Umbilical cord (tissue), 2 donors: ENCODE results near the gene SPDYE3. TPM values are rescaled to one million over a fixed set of nuclear protein-coding genes. Genes with fewer than 3 reads are reported as not detected.
A peak's percentile ranks its signal among the peaks of the same experiment; 100 is the strongest.
"Not testable (repeated sequence)": the region's sequence is repeated elsewhere in the genome, so short reads cannot be mapped to it uniquely, and the experiment has no call there.

Experiments
- DNase-seq: peaks from one replicate; pipeline ENCODE4 v3.0.0-alpha.2; 2015; ENCODE audit warnings: low spot score
- total RNA-seq: library from RNA; depleted of rRNA; stranded (reverse); fragments of >200 nt; gene quantifications from one replicate; pipeline ENCODE4 v1.2.3, GENCODE V29; 2014; ENCODE audit warnings: low replicate concordance; ENCODE audit not compliant: insufficient read depth

Gene SPDYE3
- total RNA-seq, 1 donor from 2014 or later: 1.2 TPM

- DNase-seq: no peak
Measured at GRCh38 chr7:100349757-100350156, 42.3 kb downstream of the SPDYE3 start.

GRCh38 chr7:100351657-100352058, 44.2 kb downstream of the SPDYE3 start:
- no peak for DNase-seq

- not testable (repeated sequence) for DNase-seq
Measured at GRCh38 chr7:100352230-100352781, 44.8 kb downstream of the SPDYE3 start.

- DNase-seq: no peak
Measured at GRCh38 chr7:100352984-100353684, 45.6 kb downstream of the SPDYE3 start.

- no peak for DNase-seq
Measured at GRCh38 chr7:100353685-100354330, 46.3 kb downstream of the SPDYE3 start.

- DNase-seq: no peak
Measured at GRCh38 chr7:100356416-100357068, 49.0 kb downstream of the SPDYE3 start.

- DNase-seq: no peak
Measured at GRCh38 chr7:100357131-100357561, 49.6 kb downstream of the SPDYE3 start.

GRCh38 chr7:100358027-100358856, 50.7 kb downstream of the SPDYE3 start, which contains the start of gene PILRB:
Gene PILRB, plus strand, starts transcription at chr7:100358117. Its CDS starts 186 bp downstream, at chr7:100358303.
- no peak for DNase-seq

GRCh38 chr7:100358857-100359212, 51.3 kb downstream of the SPDYE3 start:
- DNase-seq: no peak

GRCh38 chr7:100360135-100360854, 52.8 kb downstream of the SPDYE3 start:
- no peak for DNase-seq

GRCh38 chr7:100363098-100363497, 55.6 kb downstream of the SPDYE3 start:
- no peak for DNase-seq

GRCh38 chr7:100363797-100364196, 56.3 kb downstream of the SPDYE3 start:
- DNase-seq: not testable (repeated sequence)

- no peak for DNase-seq
Measured at GRCh38 chr7:100364480-100364879, 57.0 kb downstream of the SPDYE3 start.

- not testable (repeated sequence) for DNase-seq
Measured at GRCh38 chr7:100365998-100366367, 58.5 kb downstream of the SPDYE3 start.

- no peak for DNase-seq
Measured at GRCh38 chr7:100366411-100367250, 59.1 kb downstream of the SPDYE3 start.

GRCh38 chr7:100367251-100367620, 59.7 kb downstream of the SPDYE3 start:
- DNase-seq: no peak

- no peak for DNase-seq
Measured at GRCh38 chr7:100367676-100368613, 60.4 kb downstream of the SPDYE3 start.

GRCh38 chr7:100369105-100369504, 61.6 kb downstream of the SPDYE3 start:
- peak; percentile 55 for DNase-seq

- DNase-seq: no peak
Measured at GRCh38 chr7:100370303-100370702, 62.8 kb downstream of the SPDYE3 start.
